Measurements from ENCODE around the gene DYRK1B. TPM values are rescaled to one million over a fixed set of nuclear protein-coding genes. Genes with fewer than 3 reads are reported as not detected.

DYRK1B gene
- total RNA-seq, 6 experiments from 2014 or later, result 2.5 to 6.3 (median 4.4) TPM

- DNase-seq (no peak), ATAC-seq (no peak)
- Histone ChIP-seq H3K36me3 (no peaks in the 10 kb centered on the region), H3K4me3 (no peak overlapping the region), H3K27ac (no peak overlapping the region), H3K4me1 (no peaks in the 10 kb centered on the region), H3K27me3 (no peaks in the 10 kb centered on the region), H3K9me3 (no peaks in the 10 kb centered on the region)
- intact Hi-C loops (cut with DNase I), result loop anchor here in 1 of 2 donors (10.0 kb wide), 1 partner anchor 49 kb away; the partner anchor contains the start of gene FBL
- WGBS (ENCODE audit: insufficient coverage, low coverage, low lambda C conversion rate, missing lambda C conversion rate), result 13% methylated on average over 2 of the region's 2 CpGs
- TF ChIP-seq POLR2A (IDR thresholded peaks at IDR 0.05) (no peak), CTCF (IDR thresholded peaks at IDR 0.05) (no peak)
These were observed 37.9 kb downstream of the DYRK1B start for GRCh38 chr19:39796000-39796498.

GRCh38 chr19:39795001-39795400 lies 39.0 kb downstream of the DYRK1B start:
- no peak for TF ChIP-seq POLR2A (IDR thresholded peaks at IDR 0.05)
- no peak for TF ChIP-seq CTCF (IDR thresholded peaks at IDR 0.05)
- Histone ChIP-seq H3K9me3 (no peaks in the 10 kb centered on the region), H3K4me3 (no peak overlapping the region), H3K27ac (no peak overlapping the region), H3K4me1 (no peaks in the 10 kb centered on the region), H3K36me3 (no peaks in the 10 kb centered on the region), H3K27me3 (no peaks in the 10 kb centered on the region)
- intact Hi-C loops (cut with DNase I), result loop anchor here in 1 of 2 donors (10.0 kb wide), 1 partner anchor 50 kb away; the partner anchor contains the start of gene FBL
- 54% methylated on average over 4 of the region's 5 CpGs for WGBS (ENCODE audit: insufficient coverage, low coverage, low lambda C conversion rate, missing lambda C conversion rate)
- ATAC-seq, result no peak
- DNase-seq, result no peak

- H3K9me3 ChIP-seq, result no peaks in the 10 kb centered on the region
- intact Hi-C loops (cut with DNase I), result loop anchor here in 1 of 2 donors (10.0 kb wide), 1 partner anchor 52 kb away; the partner anchor contains the start of gene FBL
- TF ChIP-seq CTCF (IDR thresholded peaks at IDR 0.05), result peak; percentile 82 to 91 (median 89)
- no peak for TF ChIP-seq POLR2A (IDR thresholded peaks at IDR 0.05)
- H3K27me3 ChIP-seq, result no peaks in the 10 kb centered on the region
- peak overlapping the region; percentile 27 to 53 (median 37) for H3K4me3 ChIP-seq
- no peaks in the 10 kb centered on the region for H3K36me3 ChIP-seq
- WGBS (ENCODE audit: insufficient coverage, low coverage, low lambda C conversion rate, missing lambda C conversion rate), result 0% methylated on average over 9 of the region's 17 CpGs
- no peak overlapping the region for H3K27ac ChIP-seq
- DNase-seq, result peak; percentile 73 to 74 (median 74)
- no peaks in the 10 kb centered on the region for H3K4me1 ChIP-seq
- ATAC-seq, result peak; percentile 97 to 99 (median 98)
These were observed 40.9 kb downstream of the DYRK1B start for GRCh38 chr19:39792999-39793546.

GRCh38 chr19:39788244-39788643 lies 45.7 kb downstream of the DYRK1B start:
- intact Hi-C loops (cut with DNase I), result no loop called here
- Histone ChIP-seq H3K36me3 (no peaks in the 10 kb centered on the region), H3K4me1 (no peaks in the 10 kb centered on the region), H3K9me3 (no peaks in the 10 kb centered on the region), H3K4me3 (no peak overlapping the region), H3K27me3 (no peaks in the 10 kb centered on the region), H3K27ac (no peak overlapping the region)
- TF ChIP-seq CTCF (IDR thresholded peaks at IDR 0.05) (no peak), POLR2A (IDR thresholded peaks at IDR 0.05) (no peak)
- no peak for DNase-seq
- no peak for ATAC-seq
